GM19438 (cell line): ENCODE data around the gene LLPH.
"Not testable (repeated sequence)": the region's sequence is repeated elsewhere in the genome, so short reads cannot be mapped to it uniquely, and the experiment has no call there.

Source experiments
- ATAC-seq: cut with Tn5 transposase; IDR thresholded peaks from one replicate; pipeline ENCODE4 v1.9.1; 2021; ENCODE audit warnings: low read depth; ENCODE audit not compliant: unreplicated experiment

LLPH gene

DNA sequence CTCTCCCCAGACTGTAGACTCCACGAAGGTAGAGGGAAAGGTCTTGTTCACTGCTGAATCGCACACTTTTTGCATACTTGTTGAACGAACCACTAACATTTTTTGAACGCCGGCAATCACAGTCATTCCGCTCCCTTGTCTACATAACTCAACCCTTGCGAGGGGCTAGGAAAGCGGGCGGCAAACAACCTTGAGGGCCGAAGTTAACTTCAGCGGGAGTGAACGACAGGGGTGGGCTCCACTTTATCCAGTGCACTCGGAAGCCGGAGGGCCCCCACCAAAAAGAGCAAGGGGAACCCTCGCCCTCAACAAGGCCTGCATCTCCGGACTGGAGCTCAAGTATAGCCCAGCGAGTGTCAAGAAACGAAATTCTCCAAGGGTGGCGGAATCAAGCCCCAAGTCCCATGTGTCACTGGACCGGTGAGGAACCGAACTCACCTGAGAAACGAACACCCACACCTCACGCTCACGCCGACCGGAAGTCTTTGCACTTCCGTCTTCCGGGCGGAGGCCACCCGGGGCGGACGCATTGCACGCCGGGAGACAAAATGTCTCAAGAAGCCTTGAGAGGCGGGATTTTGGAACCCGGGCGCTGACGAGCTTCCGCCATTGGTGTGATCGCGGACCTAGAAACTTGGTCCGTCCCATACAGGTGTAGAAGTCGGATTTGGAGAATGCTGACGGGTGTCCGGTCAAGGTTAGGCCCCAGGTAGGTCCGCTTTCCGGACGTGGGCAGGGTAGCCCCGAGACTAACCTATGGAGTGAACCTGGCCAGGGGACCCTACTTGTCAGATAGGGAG lies at the start of gene LLPH:
LLPH (minus strand) TSS at position 484 of the 800 bp plus-strand sequence. CDS start 1,644 bp downstream, outside the sequence.
- peak; percentile 98 for ATAC-seq

DNA sequence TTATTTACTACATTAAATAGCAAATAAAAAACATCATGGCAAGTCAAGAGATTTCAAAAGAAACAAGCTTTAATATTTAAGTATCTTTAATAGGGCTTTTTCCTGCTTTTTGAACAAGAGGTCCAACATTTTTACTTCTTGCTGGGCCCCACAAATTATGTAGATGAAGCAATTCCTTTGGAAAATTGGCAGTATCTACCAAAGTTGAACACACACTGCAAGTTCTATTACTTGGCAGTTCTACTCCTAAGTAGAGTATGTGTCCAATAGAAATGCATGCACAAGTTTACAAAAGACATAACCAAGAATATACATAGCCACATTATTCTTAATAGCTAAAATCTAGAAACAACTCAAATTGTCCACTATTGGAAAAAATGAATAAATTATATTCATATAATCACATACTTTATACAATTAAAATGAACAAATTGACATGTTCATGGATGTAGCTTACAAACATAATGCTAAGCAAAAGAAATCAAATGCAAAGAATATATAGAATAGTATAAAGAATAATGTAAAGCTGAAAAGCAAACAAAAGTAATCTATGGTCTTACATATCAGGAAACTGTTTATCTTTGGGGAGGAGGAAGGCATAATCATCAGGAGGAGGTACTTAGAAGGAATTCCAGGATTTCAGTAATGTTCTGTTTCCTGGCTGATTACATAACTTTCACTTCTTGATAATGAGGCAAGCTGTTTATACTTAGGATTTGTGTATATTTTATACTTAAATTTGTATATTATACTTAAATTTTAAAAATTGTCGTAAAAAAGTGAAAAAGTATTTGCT lies 45.8 kb upstream of the LLPH start:
- ATAC-seq: no peak

DNA sequence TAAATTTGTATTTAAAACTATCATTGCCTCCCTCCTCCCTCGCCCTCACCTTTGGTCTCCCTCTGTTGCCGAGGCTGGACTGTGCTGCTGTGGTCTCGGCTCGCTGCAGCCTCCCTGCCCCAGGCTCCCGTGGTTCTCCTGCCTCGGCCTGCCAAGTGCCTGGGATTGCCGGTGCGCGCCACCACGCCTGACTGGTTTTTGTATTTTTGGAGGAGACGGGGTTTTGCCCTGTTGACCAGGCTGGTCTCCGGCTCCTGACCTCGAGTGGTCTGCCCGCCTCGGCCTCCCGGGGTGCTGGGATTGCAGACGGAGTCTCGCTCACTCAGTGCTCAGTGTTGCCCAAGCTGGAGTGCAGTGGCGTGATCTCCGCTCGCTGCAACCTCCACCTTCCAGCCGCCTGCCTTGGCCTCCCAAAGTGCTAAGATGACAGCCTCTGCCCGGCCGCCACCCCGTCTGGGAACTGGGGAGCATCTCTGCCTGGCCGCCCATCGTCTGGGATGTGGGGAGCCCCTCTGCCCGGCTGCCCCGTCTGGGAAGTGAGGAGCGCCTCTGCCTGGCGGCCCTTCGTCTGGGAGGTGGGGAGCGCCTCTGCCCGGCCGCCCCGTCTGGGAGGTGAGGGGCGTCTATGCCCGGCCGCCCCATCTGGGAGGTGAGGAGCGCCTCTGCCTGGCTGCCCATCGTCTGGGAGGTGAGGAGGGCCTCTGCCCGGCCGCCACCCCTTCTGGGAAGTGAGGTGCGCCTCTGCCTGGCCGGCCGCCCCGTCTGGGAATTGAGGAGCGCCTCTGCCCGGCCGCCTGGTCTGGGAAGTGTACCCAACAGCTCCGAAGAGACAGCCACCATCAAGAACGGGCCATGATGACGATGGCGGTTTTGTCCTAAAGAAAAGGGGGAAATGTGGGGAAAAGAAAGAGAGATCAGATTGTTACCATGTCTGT lies 44.1 kb upstream of the LLPH start:
- not testable (repeated sequence) for ATAC-seq

DNA sequence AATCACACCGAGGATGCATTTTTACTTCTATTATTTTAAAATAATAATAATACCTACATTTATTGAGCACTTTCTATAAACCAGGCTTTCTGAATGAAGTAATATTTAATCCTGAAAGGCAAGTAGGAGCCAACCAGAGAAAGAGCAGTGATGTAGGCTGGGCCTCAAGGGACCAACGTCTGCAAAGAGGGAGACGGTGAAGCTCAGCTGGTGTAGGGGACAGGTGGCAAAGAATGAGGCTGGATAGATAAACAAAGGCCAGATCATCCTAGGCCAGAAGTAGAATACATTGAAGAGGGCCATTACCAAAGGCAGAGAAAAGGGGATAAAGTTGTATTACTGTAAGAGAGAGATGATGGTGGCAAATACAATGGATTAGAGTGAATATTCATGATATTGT lies 40.1 kb upstream of the LLPH start:
- no peak for ATAC-seq

DNA sequence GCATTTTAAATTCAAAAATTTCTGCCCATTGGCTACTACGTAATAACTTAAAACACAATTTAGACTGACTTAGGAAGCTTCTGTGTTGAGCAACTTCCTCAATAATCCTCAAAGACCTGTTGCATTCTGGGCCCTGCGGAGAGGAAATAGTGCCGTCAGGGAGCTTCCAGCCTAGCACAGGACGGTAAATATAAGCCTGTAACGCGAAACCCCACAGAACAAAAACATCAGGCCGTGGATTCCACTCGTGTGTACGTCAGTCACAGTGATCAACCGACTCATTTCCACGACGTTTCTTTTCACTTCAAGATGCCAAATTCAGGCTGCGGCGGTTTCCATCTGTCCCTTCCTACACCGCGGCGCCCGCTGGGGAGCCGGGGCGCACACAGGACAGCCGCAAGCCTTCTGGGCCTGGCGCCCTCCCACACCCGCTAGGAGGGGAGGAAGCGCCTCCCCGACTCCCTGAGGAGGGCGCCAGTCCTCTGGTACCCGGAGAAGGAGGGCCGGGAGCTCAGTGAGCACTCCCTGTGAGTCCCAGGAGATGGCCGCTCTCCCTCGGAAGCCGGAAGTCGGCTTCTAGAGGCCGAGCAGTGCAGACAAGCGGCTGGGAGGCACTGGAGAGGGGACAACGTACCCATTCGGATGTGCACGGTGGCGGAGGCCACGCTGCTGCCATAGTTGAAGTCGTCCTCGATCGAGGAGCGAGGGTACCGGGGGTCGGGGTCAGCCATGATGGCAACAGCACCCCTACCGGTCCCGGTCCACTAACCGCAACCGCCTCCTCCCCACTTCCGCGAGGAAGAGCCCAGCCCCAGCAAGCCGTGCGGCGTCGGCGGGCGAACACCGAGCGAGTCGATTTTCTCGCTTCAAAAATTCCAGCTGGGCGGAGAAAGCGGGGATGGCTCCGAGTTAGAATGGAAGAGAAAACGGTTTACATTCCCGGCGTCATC lies 38.9 kb upstream of the LLPH start, which contains the start of gene TMBIM4:
TMBIM4 (minus strand) TSS at position 776 of the 950 bp plus-strand sequence; CDS start at position 731, 45 bp downstream.
- ATAC-seq: peak; percentile 87

DNA sequence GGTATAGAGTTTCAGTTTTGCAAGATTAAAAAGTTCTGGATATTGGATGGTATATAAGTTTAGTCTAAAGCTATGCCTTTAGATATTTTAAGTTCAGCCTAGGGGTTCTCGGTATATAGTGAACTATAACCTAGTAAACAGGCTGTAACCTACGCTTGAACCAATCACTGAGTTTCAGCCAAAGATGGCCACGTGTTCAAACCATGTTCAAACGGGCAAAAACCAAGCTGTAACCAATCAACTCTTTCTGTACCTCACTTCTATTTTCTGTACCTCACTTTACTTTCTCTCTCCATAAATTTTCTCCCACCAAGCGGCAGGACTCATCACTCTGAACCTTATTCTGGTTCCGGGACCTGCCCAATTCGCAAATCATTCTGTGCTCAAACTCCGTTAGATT lies 37.9 kb upstream of the LLPH start:
- ATAC-seq: no peak

DNA sequence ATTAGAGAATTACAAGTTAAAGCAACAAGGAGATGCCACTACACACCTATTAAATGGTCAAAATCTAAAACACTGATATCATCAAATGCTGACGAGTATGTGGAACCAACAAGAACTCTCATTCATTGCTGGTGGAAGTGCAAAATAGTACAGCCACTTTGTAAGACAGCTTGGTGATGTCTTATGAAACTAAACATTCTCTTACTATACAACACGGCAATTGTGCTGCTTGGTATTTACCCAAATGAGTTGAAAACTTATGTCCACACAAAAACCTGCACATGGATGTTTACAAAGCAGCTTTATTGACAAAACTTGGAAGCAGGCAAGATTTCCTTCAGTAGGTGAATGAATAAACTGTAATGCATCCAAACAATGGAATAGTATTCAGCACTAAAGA lies 36.0 kb upstream of the LLPH start:
- no peak for ATAC-seq

DNA sequence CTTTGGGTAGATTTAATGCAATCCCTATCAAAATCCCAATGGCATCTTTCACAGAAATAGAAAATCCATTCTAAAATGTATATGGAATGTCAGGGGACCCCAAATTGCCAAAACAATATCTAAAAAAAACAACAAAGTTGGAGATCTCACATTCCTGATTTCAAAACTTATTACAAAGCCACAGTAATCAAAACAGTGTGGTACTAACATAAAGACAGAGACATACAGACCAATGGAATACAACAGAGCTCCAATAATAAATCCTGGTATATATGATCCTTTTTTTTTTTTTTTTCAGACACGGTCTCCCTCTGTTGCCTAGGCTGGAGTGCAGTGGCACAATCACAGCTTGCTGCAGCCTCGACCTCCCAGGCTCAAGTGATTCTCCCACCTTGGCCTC lies 34.6 kb upstream of the LLPH start:
- ATAC-seq: no peak

DNA sequence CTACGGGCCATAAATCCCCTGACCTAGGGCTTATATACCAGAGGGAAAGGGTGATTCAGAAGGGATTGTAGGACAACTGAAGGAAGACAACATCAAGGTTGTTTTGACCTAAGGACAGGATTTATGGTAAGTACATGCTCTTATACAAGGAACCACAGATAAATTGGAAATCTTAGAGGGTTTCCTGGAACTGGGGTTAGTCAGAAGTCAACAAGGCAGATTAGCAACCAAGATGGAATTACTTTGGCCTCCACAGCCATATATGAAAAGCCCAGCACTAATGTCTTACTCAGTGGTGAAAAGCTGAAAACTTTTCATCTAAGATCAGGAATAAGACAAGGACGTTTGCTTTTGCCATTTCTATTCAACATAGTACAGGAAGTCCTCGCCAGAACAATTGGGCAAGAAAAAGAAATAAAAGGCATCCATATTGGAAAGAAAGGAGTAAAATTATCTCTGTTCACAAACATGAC lies 33.8 kb upstream of the LLPH start:
- ATAC-seq: no peak

DNA sequence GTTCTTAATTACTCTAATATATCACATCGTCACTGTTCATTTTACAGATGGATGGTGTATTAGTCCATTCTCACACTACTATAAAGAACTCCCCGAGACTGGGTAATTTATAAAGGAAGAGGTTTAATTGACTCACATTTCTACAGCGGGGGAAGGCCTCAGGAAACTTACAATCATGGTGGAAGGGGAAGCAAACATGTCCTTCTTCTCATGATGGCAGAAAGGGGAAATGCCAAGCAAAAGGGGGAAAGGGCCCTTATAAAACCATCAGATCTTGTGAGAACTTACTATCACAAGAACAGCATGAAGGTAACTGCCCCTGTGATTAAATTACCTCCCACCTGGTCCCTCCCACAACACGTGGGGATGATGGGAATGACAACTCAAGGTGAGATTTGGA lies 32.7 kb upstream of the LLPH start:
- ATAC-seq: no peak

DNA sequence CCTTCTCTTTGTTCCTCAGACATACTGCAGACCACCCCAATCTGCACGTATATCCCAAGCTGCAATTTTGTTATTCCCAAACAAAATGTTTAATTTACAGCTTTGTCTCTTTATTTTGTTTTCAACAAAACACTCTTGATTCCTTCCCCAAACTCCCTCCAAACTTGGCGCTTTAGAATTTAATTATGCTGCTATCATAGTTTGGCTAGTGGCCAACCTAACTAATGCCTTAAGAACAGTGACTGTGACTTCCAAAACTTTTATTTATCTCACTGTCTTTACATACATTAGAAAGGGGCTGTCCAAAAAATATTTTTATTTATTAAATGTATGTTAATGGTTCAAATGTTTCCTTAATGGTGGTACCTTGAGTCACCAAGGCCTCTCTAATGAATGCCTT lies 32.2 kb upstream of the LLPH start:
- no peak for ATAC-seq

DNA sequence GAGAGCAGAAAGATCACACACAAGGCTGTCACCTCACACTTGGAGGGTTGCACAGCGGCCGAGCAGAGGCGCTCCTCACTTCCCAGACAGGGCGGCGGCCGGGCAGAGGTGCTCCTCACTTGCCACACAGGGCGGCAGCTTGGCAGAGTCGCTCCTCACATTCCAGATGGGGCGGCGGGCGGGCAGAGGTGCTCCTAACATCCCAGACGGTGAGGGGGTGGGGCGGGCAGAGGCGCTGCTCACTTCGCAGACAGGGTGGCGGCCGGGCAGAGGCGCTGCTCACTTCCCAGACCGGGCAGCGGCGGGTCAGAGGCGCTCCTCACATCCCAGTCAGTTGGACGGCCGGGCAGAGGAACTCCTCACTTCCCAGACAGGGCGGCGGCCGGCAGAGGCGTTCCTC lies 30.2 kb upstream of the LLPH start:
- no peak for ATAC-seq

DNA sequence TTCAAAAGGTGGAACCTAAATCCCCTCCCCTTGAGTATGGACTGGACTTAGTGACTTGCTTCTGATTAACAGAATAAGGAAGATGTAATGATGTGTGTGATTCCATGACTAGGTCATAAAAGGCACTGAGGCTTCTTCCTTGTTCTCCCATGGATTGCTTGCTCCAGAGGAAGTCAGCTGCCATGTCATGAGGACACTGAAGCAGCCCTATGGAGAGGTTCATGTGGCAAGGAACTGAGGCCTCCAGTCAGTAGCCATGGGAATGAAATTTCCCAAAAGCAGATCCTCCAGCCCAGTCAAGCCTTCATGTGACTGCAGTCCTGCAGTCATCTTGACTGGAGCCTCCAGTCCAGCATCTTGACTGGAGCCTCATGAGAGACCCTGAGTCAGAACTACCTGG lies 28.6 kb upstream of the LLPH start:
- ATAC-seq: no peak

DNA sequence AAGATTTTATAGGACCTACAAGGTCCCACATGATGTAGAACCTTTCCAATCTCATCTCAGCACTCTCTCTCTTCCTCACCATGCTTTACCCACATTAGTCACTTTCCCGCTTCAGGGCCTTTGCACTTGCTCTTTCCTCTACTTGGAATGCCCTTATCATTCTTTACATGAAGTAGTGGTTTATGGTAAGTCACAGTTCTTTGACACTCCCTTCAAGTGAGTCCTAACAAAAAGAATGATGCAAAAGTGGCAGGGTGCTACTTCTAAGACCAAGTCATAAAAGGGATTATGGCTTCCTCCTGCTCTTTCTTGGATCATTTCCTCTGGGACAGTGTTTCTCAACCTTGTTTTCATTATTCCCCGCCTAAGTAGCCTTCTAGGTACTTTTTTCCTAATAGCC lies 26.1 kb upstream of the LLPH start:
- no peak for ATAC-seq

DNA sequence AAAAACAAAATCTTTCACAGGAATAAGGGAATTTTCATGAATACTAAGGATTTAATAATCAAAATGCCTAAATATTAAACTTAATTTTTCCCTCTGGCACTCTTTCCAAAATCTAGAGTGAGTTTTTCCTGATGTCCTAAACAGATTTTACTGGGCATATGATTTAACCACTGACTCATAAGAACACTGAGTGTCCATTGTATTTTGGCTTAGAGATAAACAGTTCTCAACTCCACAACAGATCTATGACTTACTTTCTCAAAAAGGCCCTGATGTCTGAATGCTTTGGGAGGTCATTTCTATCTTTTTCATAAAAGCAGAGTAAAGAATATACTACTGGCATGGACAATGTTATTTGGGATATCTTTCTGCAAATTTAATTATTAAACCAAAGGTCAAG lies 24.2 kb upstream of the LLPH start:
- ATAC-seq: no peak

DNA sequence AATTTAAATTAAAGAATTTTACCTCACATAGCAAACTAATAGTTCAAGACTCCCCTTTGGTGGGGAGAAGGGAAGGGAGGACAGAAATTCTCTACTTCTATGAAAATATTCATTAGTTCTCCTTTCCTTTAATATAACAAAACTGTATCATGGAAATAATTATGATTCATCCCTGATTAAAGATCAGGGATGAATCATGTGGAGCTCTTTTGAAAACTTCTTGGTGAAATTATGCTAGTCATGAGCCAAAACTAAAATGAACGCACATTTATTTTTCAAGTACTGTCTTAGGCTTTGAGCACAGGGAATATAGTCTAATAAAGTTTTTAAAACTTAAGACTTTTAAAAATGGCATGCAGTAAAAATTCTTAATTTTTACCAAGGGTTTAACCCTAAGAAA lies 22.2 kb upstream of the LLPH start:
- no peak for ATAC-seq

DNA sequence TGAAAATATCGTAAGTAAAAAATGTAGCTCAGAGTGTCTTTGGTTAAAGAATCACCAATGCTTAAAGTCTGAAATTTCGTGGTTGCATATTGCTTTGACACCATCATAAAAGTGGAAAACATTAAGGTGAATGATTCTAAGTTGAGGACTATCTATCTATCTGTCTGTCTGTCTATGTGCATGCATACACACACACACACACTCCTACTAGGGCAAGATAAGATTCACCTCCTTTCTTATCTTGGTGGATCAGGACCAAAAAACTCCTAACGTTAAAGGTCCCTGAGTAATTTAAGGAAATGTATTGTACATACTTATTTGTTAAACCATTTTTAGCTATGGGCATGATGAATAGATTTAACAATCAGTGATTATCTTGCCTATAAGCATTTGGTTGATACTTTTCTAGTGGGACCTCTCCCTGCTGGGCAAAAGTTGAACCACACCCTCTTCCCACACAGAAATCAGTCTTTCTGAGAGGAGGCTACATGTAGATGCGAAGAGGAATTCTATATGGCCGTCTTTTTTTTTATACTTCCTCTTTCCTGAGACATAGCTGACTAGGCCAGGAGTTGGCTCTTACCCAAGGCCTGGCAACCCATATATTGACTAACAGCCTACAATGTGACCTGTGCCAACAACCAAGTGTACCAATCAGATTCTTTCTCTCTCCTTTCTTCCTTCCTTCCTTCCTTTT lies 19.3 kb upstream of the LLPH start:
- no peak for ATAC-seq

DNA sequence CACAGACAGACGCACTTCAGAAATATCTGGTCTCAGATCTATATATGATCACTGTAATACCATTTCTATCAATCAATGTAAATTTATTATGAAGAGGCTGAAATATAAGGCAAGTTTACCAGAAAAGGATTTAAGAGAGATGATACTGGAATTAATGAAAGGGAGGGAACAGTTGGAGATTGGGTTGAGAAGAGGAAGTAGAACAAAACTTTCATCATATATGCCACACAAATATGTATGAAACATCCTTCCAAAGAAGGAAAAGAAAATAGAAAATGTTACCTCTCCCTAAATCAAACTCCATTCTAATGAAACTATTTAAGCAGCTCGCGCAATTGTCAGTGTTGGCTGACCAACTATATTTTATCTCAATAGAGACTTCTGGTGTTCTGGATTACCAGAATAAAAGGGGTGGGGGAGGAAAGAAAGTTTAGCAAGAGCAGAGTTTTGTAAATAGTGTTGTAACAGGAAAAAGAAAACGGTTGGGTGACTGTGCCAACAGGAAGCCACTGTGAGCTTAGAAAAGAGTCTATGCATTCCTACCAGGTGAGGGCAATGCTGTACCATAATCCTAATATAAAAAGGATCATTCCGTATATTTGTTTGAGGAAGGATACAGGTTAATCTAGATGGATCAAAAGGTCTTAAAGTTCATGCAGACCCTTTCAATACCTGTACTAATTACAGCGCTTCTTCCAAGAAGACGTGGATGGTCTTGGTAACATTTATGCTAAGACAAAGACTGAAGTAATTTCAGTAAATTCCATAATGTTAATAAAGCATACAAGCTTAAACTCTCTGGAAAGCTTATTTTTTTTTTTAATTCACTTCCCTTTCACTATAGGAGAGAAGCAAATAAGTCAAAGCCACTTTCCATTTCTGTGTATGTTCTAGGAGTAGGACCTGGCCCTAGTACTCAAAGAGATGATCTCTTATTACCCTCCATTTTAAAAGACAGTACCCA lies 14.5 kb upstream of the LLPH start:
- no peak for ATAC-seq
